ENCODE results near the gene KIAA1217. TPM values are rescaled to one million over a fixed set of nuclear protein-coding genes. Genes with fewer than 3 reads are reported as not detected.

KIAA1217 gene
- total and polyA plus RNA-seq, 2 of the 4 experiments (the other 2 are of a cell fraction): 3.4 to 4.4 TPM

DNA sequence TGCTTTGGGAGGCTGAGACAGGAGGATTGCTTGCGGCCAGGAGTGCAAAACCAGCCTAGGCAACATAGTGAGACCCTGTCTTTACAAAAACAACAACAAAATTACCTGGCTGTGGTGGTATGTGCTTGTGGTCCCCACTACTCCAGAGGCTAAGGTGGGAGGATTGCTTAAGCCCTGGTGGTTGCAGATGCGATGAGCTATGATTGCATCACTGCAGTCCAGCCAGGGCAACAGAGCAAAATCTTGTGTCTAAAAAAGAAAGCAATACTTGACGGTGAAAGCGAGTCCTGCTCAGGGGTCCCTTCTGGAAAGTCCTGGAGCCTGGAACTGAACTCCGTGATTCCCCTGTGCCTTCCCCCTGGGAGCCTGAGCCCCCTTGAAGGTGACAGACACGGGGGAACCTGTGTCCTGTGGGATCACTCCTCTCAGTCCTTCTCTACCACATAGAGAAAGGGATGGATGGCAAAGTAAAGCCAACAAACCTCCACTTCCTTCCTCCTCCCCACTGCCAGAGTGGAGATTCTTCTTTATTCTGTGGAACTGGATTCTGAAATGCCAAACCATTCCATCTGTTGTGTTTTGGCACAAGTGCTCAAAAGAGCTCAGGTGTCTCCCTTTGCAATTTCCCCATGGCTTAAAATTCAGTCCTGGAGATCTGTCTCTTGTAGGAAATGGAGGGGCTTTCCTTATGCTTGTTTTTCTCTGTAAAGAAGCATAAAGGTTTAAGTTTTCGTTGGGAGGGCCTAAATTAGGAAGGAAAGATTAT lies 50.6 kb downstream of the KIAA1217 start:
- H2BK120ac ChIP-seq (ENCODE audit: low read depth, low read length): no peak overlapping the region
- H2BK5ac ChIP-seq (ENCODE audit: low read depth, low read length, poor library complexity, severe bottlenecking): no peak overlapping the region
- H2AK5ac ChIP-seq (ENCODE audit: low read depth, low read length): no peak overlapping the region
- H3K27ac ChIP-seq (ENCODE audit: insufficient read depth, low read length): no peak overlapping the region
- no CpG with 5 or more reads among the region's 7 CpGs for WGBS, 2 experiments (ENCODE audit: extremely low coverage in 2 of 2, insufficient read length in 1 of 2)
- no peak overlapping the region for H3K4me3 ChIP-seq (ENCODE audit: insufficient read depth, low read depth, low read length)
- ChIA-PET POLR2A (ENCODE audit: unreplicated experiment) (no interaction called here), CTCF (no interaction called here)
- no peak overlapping the region for H2BK20ac ChIP-seq (ENCODE audit: low read depth, low read length)
- no peak overlapping the region for H2BK15ac ChIP-seq (ENCODE audit: low read depth, low read length)
- H3K4ac ChIP-seq (ENCODE audit: low read depth, low read length): no peak overlapping the region
- intact Hi-C loops (cut with micrococcal nuclease): no loop called here
- H3K9me1 ChIP-seq (ENCODE audit: insufficient read depth, low read length): no peaks in the 10 kb centered on the region
- H3K4me1 ChIP-seq (ENCODE audit: control insufficient read depth, insufficient read depth, low read length): no peaks in the 10 kb centered on the region
- dilution Hi-C loops (cut with HindIII; ENCODE audit: low sequenced_read_pairs, unreplicated experiment): no loop called here
- H4K91ac ChIP-seq (ENCODE audit: insufficient read depth, low read depth, low read length): no peak overlapping the region
- no peak overlapping the region for H4K5ac ChIP-seq (ENCODE audit: low read depth, low read length)
- H3K18ac ChIP-seq (ENCODE audit: low read depth, low read length): no peak overlapping the region
- H3K9me3 ChIP-seq (ENCODE audit: control insufficient read depth, insufficient read depth, low read length): no peaks in the 10 kb centered on the region
- ATAC-seq (ENCODE audit: low read depth): no peak
- no peaks in the 10 kb centered on the region for H3K36me3 ChIP-seq (ENCODE audit: control insufficient read depth, insufficient read depth, low read length)
- H2AFZ ChIP-seq (replicated peaks; ENCODE audit: low read length, poor library complexity): no peak overlapping the region
- no peak overlapping the region for H3K9ac ChIP-seq (ENCODE audit: low read depth, low read length)
- H3K27me3 ChIP-seq (ENCODE audit: control insufficient read depth, insufficient read depth, low read length): no peaks in the 10 kb centered on the region
- in situ Hi-C loops (cut with MboI; ENCODE audit: low sequenced_read_pairs): no loop called here
- no peak overlapping the region for H2AK9ac ChIP-seq (replicated peaks; ENCODE audit: low read depth, low read length, poor library complexity)
- no peak overlapping the region for H3K14ac ChIP-seq (replicated peaks; ENCODE audit: low read depth, low read length)
- H4K20me1 ChIP-seq (ENCODE audit: insufficient read depth, low read length): no peaks in the 10 kb centered on the region
- H3K4me2 ChIP-seq (ENCODE audit: low read depth, low read length): no peak overlapping the region
- no peak overlapping the region for H3K23ac ChIP-seq (ENCODE audit: low read depth, low read length)
- BruUV-seq (replicated peaks): no TSS peak
- H3K56ac ChIP-seq (ENCODE audit: extremely low read depth, insufficient read depth, low read length): no peak overlapping the region
- TF ChIP-seq RAD21 (IDR thresholded peaks at IDR 0.05; ENCODE audit: low read length): no peak
- peak; percentile 63; the same call in 1 of the 2 replicates for TF ChIP-seq CEBPB (IDR thresholded peaks at IDR 0.05; ENCODE audit: low read depth, low read length)
- TF ChIP-seq MXI1 (IDR thresholded peaks at IDR 0.05; ENCODE audit: borderline replicate concordance, low read depth, low read length): no peak
- no peak for TF ChIP-seq MAFK (IDR thresholded peaks at IDR 0.05; ENCODE audit: low read depth, low read length)
- H3K79me1 ChIP-seq (ENCODE audit: low read depth in 1 of 2, low read length in 2 of 2): no peaks in the 10 kb centered on the region
- H4K8ac ChIP-seq (ENCODE audit: low read depth in 2 of 2, low read length in 2 of 2): no peak overlapping the region
- no peak for DNase-seq
